ENCODE data around the gene PPP5C.

DNA sequence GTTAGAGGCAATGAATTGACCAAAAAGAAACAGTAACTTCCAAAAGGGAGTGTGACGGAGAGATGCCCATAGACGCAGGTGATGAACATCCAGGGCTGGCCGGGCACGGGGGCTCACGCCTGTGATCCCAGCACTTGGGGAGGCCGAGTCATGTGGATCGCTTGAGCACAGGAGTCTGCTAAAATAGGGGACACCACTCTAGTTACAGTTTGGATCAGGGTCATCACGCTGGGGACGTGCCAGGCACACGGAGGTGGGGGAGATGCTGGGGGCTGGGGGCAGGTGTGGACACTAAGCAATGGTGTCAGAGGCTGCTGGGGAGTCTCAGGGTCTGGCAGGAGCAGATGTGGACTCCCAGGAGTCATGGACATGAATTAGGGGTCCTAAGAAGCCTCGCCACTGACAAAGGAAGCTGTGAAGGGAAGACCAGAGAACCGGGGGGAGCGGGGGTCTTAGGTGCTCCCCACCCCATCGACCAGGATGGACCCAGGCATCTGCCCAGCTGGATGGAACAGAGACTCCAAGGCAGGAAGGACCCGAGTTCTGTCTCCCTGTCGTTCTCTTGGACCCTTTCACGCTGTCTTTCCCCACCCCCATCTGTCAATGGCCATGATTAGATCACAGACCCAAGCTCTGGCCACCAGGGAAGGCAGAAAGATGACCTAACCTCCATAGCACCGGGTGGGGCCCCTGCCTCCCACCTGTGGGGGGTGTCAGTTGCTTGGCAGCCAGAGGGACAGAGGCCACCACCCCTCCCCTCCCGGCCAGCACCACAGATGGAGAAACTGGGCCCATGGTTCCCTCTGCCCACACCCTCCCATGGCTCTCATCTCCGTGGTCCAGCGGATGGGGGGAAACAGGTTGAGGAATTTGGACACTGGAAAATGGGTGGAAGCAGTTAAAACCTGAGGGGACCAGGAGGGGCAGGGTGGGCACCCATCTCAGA is 46.8 kb downstream of the PPP5C start:
- TF ChIP-seq, protein P1, sequence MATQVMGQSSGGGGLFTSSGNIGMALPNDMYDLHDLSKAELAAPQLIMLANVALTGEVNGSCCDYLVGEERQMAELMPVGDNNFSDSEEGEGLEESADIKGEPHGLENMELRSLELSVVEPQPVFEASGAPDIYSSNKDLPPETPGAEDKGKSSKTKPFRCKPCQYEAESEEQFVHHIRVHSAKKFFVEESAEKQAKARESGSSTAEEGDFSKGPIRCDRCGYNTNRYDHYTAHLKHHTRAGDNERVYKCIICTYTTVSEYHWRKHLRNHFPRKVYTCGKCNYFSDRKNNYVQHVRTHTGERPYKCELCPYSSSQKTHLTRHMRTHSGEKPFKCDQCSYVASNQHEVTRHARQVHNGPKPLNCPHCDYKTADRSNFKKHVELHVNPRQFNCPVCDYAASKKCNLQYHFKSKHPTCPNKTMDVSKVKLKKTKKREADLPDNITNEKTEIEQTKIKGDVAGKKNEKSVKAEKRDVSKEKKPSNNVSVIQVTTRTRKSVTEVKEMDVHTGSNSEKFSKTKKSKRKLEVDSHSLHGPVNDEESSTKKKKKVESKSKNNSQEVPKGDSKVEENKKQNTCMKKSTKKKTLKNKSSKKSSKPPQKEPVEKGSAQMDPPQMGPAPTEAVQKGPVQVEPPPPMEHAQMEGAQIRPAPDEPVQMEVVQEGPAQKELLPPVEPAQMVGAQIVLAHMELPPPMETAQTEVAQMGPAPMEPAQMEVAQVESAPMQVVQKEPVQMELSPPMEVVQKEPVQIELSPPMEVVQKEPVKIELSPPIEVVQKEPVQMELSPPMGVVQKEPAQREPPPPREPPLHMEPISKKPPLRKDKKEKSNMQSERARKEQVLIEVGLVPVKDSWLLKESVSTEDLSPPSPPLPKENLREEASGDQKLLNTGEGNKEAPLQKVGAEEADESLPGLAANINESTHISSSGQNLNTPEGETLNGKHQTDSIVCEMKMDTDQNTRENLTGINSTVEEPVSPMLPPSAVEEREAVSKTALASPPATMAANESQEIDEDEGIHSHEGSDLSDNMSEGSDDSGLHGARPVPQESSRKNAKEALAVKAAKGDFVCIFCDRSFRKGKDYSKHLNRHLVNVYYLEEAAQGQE (IDR thresholded peaks at IDR 0.05; ENCODE audit: insufficient read depth in 1 of 2, low read depth in 2 of 2, low read length in 1 of 2): no peak
- TF ChIP-seq, protein P2, sequence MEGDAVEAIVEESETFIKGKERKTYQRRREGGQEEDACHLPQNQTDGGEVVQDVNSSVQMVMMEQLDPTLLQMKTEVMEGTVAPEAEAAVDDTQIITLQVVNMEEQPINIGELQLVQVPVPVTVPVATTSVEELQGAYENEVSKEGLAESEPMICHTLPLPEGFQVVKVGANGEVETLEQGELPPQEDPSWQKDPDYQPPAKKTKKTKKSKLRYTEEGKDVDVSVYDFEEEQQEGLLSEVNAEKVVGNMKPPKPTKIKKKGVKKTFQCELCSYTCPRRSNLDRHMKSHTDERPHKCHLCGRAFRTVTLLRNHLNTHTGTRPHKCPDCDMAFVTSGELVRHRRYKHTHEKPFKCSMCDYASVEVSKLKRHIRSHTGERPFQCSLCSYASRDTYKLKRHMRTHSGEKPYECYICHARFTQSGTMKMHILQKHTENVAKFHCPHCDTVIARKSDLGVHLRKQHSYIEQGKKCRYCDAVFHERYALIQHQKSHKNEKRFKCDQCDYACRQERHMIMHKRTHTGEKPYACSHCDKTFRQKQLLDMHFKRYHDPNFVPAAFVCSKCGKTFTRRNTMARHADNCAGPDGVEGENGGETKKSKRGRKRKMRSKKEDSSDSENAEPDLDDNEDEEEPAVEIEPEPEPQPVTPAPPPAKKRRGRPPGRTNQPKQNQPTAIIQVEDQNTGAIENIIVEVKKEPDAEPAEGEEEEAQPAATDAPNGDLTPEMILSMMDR (IDR thresholded peaks at IDR 0.05): no peak
- TF ChIP-seq POLR2AphosphoS5 (IDR thresholded peaks at IDR 0.05; ENCODE audit: low read depth, low read length) (no peak), SIN3A (IDR thresholded peaks at IDR 0.05; ENCODE audit: borderline replicate concordance, insufficient read depth, low read depth, low read length) (no peak), TCF7L2 (IDR thresholded peaks at IDR 0.05; ENCODE audit: low read depth, low read length) (no peak)

Measured in Panc1 (cell line).